SKM-1 treated with dmso at 0.1 percent for 144 hours (cell line): ENCODE measurements around the gene EVC.

Experiments
- DNase-seq: peaks from one replicate; lab custom pipeline; 2025; ENCODE audit not compliant: unreplicated experiment; lab: John Stamatoyannopoulos, UW

Gene EVC

GRCh38 chr4:5707778-5708448, 3.1 kb upstream of the EVC start:
- DNase-seq: peak; percentile 6

- no peak for DNase-seq
These were observed 2.4 kb upstream of the EVC start, which contains the start of gene EVC2 for GRCh38 chr4:5708449-5709206. Gene EVC2, minus strand, starts transcription at chr4:5708559. Its CDS starts 46 bp downstream, at chr4:5708513.

GRCh38 chr4:5709207-5709575, 1.8 kb upstream of the EVC start:
- DNase-seq: no peak

- no peak for DNase-seq
These were observed 688 bp upstream of the EVC start for GRCh38 chr4:5710065-5710960.

GRCh38 chr4:5711479-5712184, 631 bp downstream of the EVC start:
- no peak for DNase-seq

GRCh38 chr4:5712517-5712916, 1.5 kb downstream of the EVC start:
- no peak for DNase-seq

- no peak for DNase-seq
These were observed 1.9 kb downstream of the EVC start for GRCh38 chr4:5712931-5713330.

- no peak for DNase-seq
These were observed 2.9 kb downstream of the EVC start for GRCh38 chr4:5713861-5714260.

GRCh38 chr4:5715357-5715756, 4.4 kb downstream of the EVC start:
- no peak for DNase-seq

- no peak for DNase-seq
These were observed 5.4 kb downstream of the EVC start for GRCh38 chr4:5716391-5716790.

GRCh38 chr4:5717449-5718158, 6.6 kb downstream of the EVC start:
- no peak for DNase-seq

- no peak for DNase-seq
These were observed 7.4 kb downstream of the EVC start for GRCh38 chr4:5718411-5718810.

GRCh38 chr4:5719350-5720055, 8.5 kb downstream of the EVC start:
- DNase-seq: no peak

- DNase-seq: no peak
These were observed 9.3 kb downstream of the EVC start for GRCh38 chr4:5720157-5720850.

GRCh38 chr4:5720980-5721379, 10.0 kb downstream of the EVC start:
- DNase-seq: no peak

- DNase-seq: no peak
These were observed 10.9 kb downstream of the EVC start for GRCh38 chr4:5721923-5722322.

- no peak for DNase-seq
These were observed 11.3 kb downstream of the EVC start for GRCh38 chr4:5722328-5722727.

GRCh38 chr4:5724377-5724776, 13.4 kb downstream of the EVC start:
- no peak for DNase-seq

- DNase-seq: peak; percentile 71
These were observed 17.4 kb downstream of the EVC start for GRCh38 chr4:5728412-5728811.
